HUES6 (cell line): ENCODE results near the gene ZNF606.
"Not testable (repeated sequence)": the region's sequence is repeated elsewhere in the genome, so short reads cannot be mapped to it uniquely, and the experiment has no call there.

Source experiments
- H3K27ac ChIP-seq: 2 replicates; pipeline ENCODE4 v1.7.0; 2013; ENCODE audit warnings: low read depth, mild to moderate bottlenecking, low read length, inconsistent platforms
- H3K27me3 ChIP-seq: 2 replicates; pipeline ENCODE4 v1.6.1; 2013; ENCODE audit warnings: low read length; ENCODE audit not compliant: control insufficient read depth, insufficient read depth
- H3K36me3 ChIP-seq: 2 replicates; pipeline ENCODE4 v1.6.1; 2013; ENCODE audit warnings: low read length; ENCODE audit not compliant: control insufficient read depth, insufficient read depth
- H3K4me1 ChIP-seq: 2 replicates; pipeline ENCODE4 v1.6.1; 2013; ENCODE audit warnings: low read length; ENCODE audit not compliant: control insufficient read depth, insufficient read depth
- H3K4me3 ChIP-seq: 2 replicates; pipeline ENCODE4 v1.5.1; 2013; ENCODE audit warnings: low read depth, low read length
- H3K9ac ChIP-seq: one replicate; pipeline ENCODE4 v1.6.1; 2013; ENCODE audit warnings: mild to moderate bottlenecking, low read length
- H3K9me3 ChIP-seq: 2 replicates; pipeline ENCODE4 v1.6.1; 2013; ENCODE audit warnings: low read depth, low read length; ENCODE audit not compliant: control insufficient read depth, insufficient read depth

The ZNF606 gene

GRCh38 chr19:58009666-58010301, 7.2 kb upstream of the ZNF606 start:
- Histone ChIP-seq H3K4me1 (no peaks in the 10 kb centered on the region), H3K4me3 (peak overlapping the region; percentile 39; the same call in 1 of the 2 replicates), H3K9me3 (peaks cover 69% of the 10 kb centered on the region), H3K27me3 (no peaks in the 10 kb centered on the region), H3K27ac (no peak overlapping the region), H3K9ac (no peak overlapping the region), H3K36me3 (peaks cover 27% of the 10 kb centered on the region)

GRCh38 chr19:58009301-58009665, 6.7 kb upstream of the ZNF606 start:
- Histone ChIP-seq H3K9ac (no peak overlapping the region), H3K9me3 (peaks cover 73% of the 10 kb centered on the region), H3K4me3 (peak overlapping the region; percentile 39; the same call in 1 of the 2 replicates), H3K4me1 (no peaks in the 10 kb centered on the region), H3K27ac (no peak overlapping the region), H3K36me3 (peaks cover 32% of the 10 kb centered on the region), H3K27me3 (no peaks in the 10 kb centered on the region)

- not testable (repeated sequence) for H3K9ac ChIP-seq, H3K27me3 ChIP-seq, H3K27ac ChIP-seq, H3K4me1 ChIP-seq
- peaks cover 36% of the 10 kb centered on the region for H3K36me3 ChIP-seq
- H3K9me3 ChIP-seq = peaks cover 74% of the 10 kb centered on the region
- peak overlapping the region; percentile 39; the same call in 1 of the 2 replicates for H3K4me3 ChIP-seq
Observed at GRCh38 chr19:58008877-58009276, 6.3 kb upstream of the ZNF606 start.

- no peaks in the 10 kb centered on the region for H3K4me1 ChIP-seq
- no peak overlapping the region for H3K9ac ChIP-seq
- H3K36me3 ChIP-seq = peaks cover 43% of the 10 kb centered on the region
- no peaks in the 10 kb centered on the region for H3K27me3 ChIP-seq
- H3K9me3 ChIP-seq = peaks cover 69% of the 10 kb centered on the region
- no peak overlapping the region for H3K4me3 ChIP-seq
- no peak overlapping the region for H3K27ac ChIP-seq
Observed at GRCh38 chr19:58007285-58007684, 4.7 kb upstream of the ZNF606 start.

- Histone ChIP-seq H3K9me3 (peaks cover 62% of the 10 kb centered on the region), H3K36me3 (peaks cover 68% of the 10 kb centered on the region), H3K27me3 (no peaks in the 10 kb centered on the region), H3K4me1 (peaks cover 5% of the 10 kb centered on the region; the same call in 1 of the 2 replicates), H3K4me3 (peak overlapping the region; percentile 82), H3K9ac (peak overlapping the region; percentile 96), H3K27ac (peak overlapping the region; percentile 94)
Observed at GRCh38 chr19:58003174-58003828, 681 bp upstream of the ZNF606 start.

- peak overlapping the region; percentile 94 for H3K27ac ChIP-seq
Observed at GRCh38 chr19:58001895-58002369, 688 bp downstream of the ZNF606 start.

GRCh38 chr19:58000677-58001076, 1.9 kb downstream of the ZNF606 start:
- H3K4me3 ChIP-seq = no peak overlapping the region
- H3K4me1 ChIP-seq = peaks cover 5% of the 10 kb centered on the region; the same call in 1 of the 2 replicates
- no peak overlapping the region for H3K27ac ChIP-seq
- no peak overlapping the region for H3K9ac ChIP-seq
- H3K27me3 ChIP-seq = no peaks in the 10 kb centered on the region
- peaks cover 56% of the 10 kb centered on the region for H3K9me3 ChIP-seq
- H3K36me3 ChIP-seq = peaks cover 75% of the 10 kb centered on the region

More at GRCh38 chr19:58001895-58002369, 688 bp downstream of the ZNF606 start:
- H3K9ac ChIP-seq = peak overlapping the region; percentile 96
- peaks cover 5% of the 10 kb centered on the region; the same call in 1 of the 2 replicates for H3K4me1 ChIP-seq
- H3K4me3 ChIP-seq = peak overlapping the region; percentile 82
- H3K27me3 ChIP-seq = no peaks in the 10 kb centered on the region
- peaks cover 56% of the 10 kb centered on the region for H3K9me3 ChIP-seq
- H3K36me3 ChIP-seq = peaks cover 74% of the 10 kb centered on the region

GRCh38 chr19:57992841-57993240, 9.8 kb downstream of the ZNF606 start:
- no peak overlapping the region for H3K9ac ChIP-seq
- H3K9me3 ChIP-seq = peaks cover 64% of the 10 kb centered on the region
- no peaks in the 10 kb centered on the region for H3K27me3 ChIP-seq
- no peaks in the 10 kb centered on the region for H3K4me1 ChIP-seq
- H3K27ac ChIP-seq = no peak overlapping the region
- H3K36me3 ChIP-seq = peaks cover 62% of the 10 kb centered on the region
- no peak overlapping the region for H3K4me3 ChIP-seq

- H3K27ac ChIP-seq = no peak overlapping the region
- no peak overlapping the region for H3K9ac ChIP-seq
- H3K36me3 ChIP-seq = peaks cover 70% of the 10 kb centered on the region
- H3K9me3 ChIP-seq = peaks cover 96% of the 10 kb centered on the region
- H3K27me3 ChIP-seq = no peaks in the 10 kb centered on the region
- no peaks in the 10 kb centered on the region for H3K4me1 ChIP-seq
- no peak overlapping the region for H3K4me3 ChIP-seq
Observed at GRCh38 chr19:57978586-57979289, 23.9 kb downstream of the ZNF606 start.

- Histone ChIP-seq H3K9ac (no peak within 1 kb of the TSS), H3K27ac (no peak within 1 kb of the TSS), H3K4me3 (no peak within 1 kb of the TSS), H3K36me3 (peaks cover 29% of the 10 kb centered on the region), H3K9me3 (peaks cover 94% of the 10 kb centered on the region), H3K4me1 (no peaks in the 10 kb centered on the region), H3K27me3 (no peaks in the 10 kb centered on the region)
Observed at GRCh38 chr19:57974434-57974833, 28.2 kb downstream of the ZNF606 start, which contains the start of gene C19orf18. C19orf18 (minus strand) TSS chr19:57974534; CDS start chr19:57974432, 102 bp downstream.

- Histone ChIP-seq H3K4me3 (no peak overlapping the region), H3K9ac (no peak overlapping the region), H3K27me3 (no peaks in the 10 kb centered on the region), H3K36me3 (no peaks in the 10 kb centered on the region), H3K9me3 (peaks cover 56% of the 10 kb centered on the region), H3K27ac (no peak overlapping the region), H3K4me1 (no peaks in the 10 kb centered on the region)
Observed at GRCh38 chr19:57964761-57965160, 37.9 kb downstream of the ZNF606 start.
